Activated T-cell treated with anti-CD3 and anti-CD28 coated beads for 48 hours (primary cell): Measurements from ENCODE around the gene CCNB1.
A peak's percentile ranks its signal among the peaks of the same experiment; 100 is the strongest.
"Not testable (repeated sequence)": the region's sequence is repeated elsewhere in the genome, so short reads cannot be mapped to it uniquely, and the experiment has no call there.

Experiments
- DNase-seq: peaks from one replicate; pipeline ENCODE4 v3.0.0-alpha.2; 2020; ENCODE audit warnings: low read depth

The CCNB1 gene

GRCh38 chr5:69166686-69167492 lies at the start of gene CCNB1:
CCNB1 (plus strand) TSS chr5:69167150; CDS start chr5:69167263, 113 bp downstream.
- DNase-seq: peak; percentile 98

- no peak for DNase-seq
Observed at GRCh38 chr5:69129413-69129812, 37.5 kb upstream of the CCNB1 start.

- DNase-seq: no peak
Observed at GRCh38 chr5:69130241-69130640, 36.7 kb upstream of the CCNB1 start.

GRCh38 chr5:69131304-69131703 lies 35.6 kb upstream of the CCNB1 start:
- DNase-seq: no peak

- DNase-seq: no peak
Observed at GRCh38 chr5:69134126-69134525, 32.8 kb upstream of the CCNB1 start.

GRCh38 chr5:69136293-69136692 lies 30.7 kb upstream of the CCNB1 start:
- no peak for DNase-seq

GRCh38 chr5:69137208-69137607 lies 29.7 kb upstream of the CCNB1 start:
- not testable (repeated sequence) for DNase-seq

- DNase-seq: no peak
Observed at GRCh38 chr5:69137807-69138206, 29.1 kb upstream of the CCNB1 start.

GRCh38 chr5:69138766-69139165 lies 28.2 kb upstream of the CCNB1 start:
- no peak for DNase-seq

- DNase-seq: not testable (repeated sequence)
Observed at GRCh38 chr5:69140239-69140638, 26.7 kb upstream of the CCNB1 start.

GRCh38 chr5:69140827-69141226 lies 26.1 kb upstream of the CCNB1 start:
- DNase-seq: no peak

GRCh38 chr5:69148576-69148975 lies 18.4 kb upstream of the CCNB1 start:
- DNase-seq: not testable (repeated sequence)

- no peak for DNase-seq
Observed at GRCh38 chr5:69148981-69149675, 17.8 kb upstream of the CCNB1 start.

- no peak for DNase-seq
Observed at GRCh38 chr5:69149676-69150010, 17.3 kb upstream of the CCNB1 start.

GRCh38 chr5:69152731-69153130 lies 14.2 kb upstream of the CCNB1 start:
- no peak for DNase-seq

- no peak for DNase-seq
Observed at GRCh38 chr5:69156456-69156855, 10.5 kb upstream of the CCNB1 start.

GRCh38 chr5:69158039-69158438 lies 8.9 kb upstream of the CCNB1 start:
- no peak for DNase-seq

- no peak for DNase-seq
Observed at GRCh38 chr5:69160651-69161050, 6.3 kb upstream of the CCNB1 start.

- DNase-seq: no peak
Observed at GRCh38 chr5:69167493-69167855, 524 bp downstream of the CCNB1 start.

GRCh38 chr5:69167929-69168328 lies 979 bp downstream of the CCNB1 start:
- no peak for DNase-seq

GRCh38 chr5:69170495-69170894 lies 3.5 kb downstream of the CCNB1 start:
- no peak for DNase-seq

GRCh38 chr5:69170969-69171368 lies 4.0 kb downstream of the CCNB1 start:
- DNase-seq: no peak

GRCh38 chr5:69181659-69182293 lies 14.8 kb downstream of the CCNB1 start:
- not testable (repeated sequence) for DNase-seq
